Fibroblast of skin of left biceps (primary cell): ENCODE measurements around the gene SECISBP2.

ENCODE experiments used
- DNase-seq, 2 experiments: peaks; one replicate each; pipeline ENCODE4 v3.0.0-alpha.2; 2013; ENCODE audit warnings: low read depth in 2 of 2

SECISBP2 gene

DNA sequence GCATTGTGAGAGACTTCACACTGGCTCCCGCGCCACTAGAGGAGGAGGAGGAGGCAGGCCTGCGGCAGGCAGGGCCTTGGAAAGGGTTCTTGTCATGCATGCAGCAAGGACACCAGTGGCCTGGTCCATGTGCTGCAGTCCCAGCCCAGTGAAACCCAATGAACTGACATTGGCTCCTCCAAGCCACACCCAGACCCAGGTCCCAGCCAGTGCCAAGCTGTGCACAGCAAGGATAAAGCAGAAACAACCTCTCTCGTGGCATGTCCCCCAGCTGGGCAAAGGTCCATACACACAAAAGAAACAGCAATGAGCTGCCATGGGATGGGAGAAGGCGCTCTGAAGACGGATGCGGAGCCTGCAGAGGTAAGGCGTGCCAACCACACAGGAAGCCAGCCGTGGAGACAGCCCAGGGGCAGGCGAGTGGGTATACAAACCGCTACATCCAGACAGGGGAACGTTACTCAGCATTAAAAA, 90.4 kb downstream of the SECISBP2 start:
- no peak for DNase-seq
